ENCODE results near the gene HSPH1. TPM values are rescaled to one million over a fixed set of nuclear protein-coding genes. Genes with fewer than 3 reads are reported as not detected.

The HSPH1 gene
- total and polyA plus RNA-seq, 10 donors, result 22.1 to 118 (median 33.9) TPM

DNA sequence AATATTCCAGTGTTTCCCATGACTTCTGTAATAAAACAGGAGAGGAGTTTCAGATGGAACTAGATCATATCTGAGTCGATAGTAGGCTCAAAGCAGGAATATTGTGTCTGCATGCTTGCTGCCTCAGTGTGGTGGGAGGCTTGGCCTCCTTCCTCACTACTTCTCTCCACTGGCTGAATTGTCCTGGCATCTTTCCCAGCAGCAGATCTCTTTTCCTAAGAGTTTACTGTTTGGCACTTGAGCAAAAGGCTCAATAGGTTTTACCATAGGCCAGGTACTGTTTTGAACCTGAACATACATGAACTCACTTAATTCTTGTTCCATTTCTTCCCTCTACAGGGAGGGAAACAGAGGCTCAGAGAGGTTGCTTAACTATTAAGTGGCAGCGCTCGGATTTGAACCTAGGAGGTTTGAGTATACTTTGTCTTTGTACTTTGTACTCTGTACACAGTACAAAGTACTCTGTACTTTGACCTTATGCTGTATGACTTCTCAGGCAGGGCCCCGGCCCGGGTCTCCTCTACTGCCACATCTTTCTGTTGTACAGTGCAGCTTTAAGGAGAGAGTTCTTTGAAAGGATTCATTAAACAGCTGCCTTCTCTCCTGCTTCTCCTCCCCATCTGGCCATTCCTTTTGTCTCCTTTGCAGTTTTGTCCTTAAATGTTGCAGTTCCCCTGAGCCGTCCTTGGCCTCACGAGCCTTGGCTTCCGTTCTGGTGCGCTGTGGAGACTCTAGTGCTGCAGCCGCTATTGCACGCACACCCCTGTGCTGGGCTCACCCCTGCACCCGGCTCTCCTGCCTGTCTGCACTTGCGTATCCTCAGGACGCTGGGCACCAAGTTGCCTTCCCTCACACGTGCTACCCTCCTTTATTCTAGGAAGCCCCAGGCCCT, 46.2 kb upstream of the HSPH1 start:
- no peak overlapping the region for H3K27ac ChIP-seq
- H3K4me1 ChIP-seq, result peaks cover 0 to 37% (median 16%) of the 10 kb centered on the region in 6 donors
- H3K27me3 ChIP-seq (replicated peaks in 1 of 7), result no peaks in the 10 kb centered on the region
- TF ChIP-seq POLR2AphosphoS5 (IDR thresholded peaks at IDR 0.05), result peak in 2 of 3 donors; percentile 44 to 54
- no peak for TF ChIP-seq POLR2A (IDR thresholded peaks at IDR 0.05)
- intact Hi-C loops (cut with DNase I; ENCODE audit: low total_unique reads), result no loop called here
- 55 to 77% (median 67%) methylated on average over 15 of the region's 15 CpGs for WGBS, 5 donors
- no peak for DNase-seq
- no peak overlapping the region for H3K4me3 ChIP-seq
- H3K36me3 ChIP-seq, result no peaks in the 10 kb centered on the region
- H3K9me3 ChIP-seq, result no peaks in the 10 kb centered on the region

DNA sequence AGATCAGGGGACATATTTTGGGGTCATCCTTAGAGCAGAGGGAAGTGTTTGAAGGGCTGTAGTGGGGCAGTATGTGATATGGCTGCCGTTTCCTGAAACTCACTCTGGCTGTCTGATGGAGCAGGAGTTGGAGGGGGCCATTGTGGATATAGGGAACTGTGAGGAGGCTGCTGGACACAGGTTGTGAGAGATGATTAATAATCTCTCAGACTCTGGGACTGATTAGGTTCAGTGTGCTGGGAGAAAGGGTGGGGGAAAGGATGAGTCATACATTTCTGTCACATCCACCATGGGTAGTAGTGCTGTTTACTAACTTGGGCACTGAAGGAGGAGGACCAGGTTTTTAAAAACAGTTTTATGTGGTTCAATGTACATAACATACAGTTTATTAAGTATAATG, 42.9 kb upstream of the HSPH1 start:
- Histone ChIP-seq H3K36me3 (no peaks in the 10 kb centered on the region), H3K27ac (no peak overlapping the region), H3K4me1 (peaks cover 9 to 45% (median 28%) of the 10 kb centered on the region in 6 donors), H3K4me3 (no peak overlapping the region), H3K9me3 (no peaks in the 10 kb centered on the region), H3K27me3 (replicated peaks in 1 of 7) (no peaks in the 10 kb centered on the region)
- no peak for DNase-seq
- WGBS, 5 donors, result 85 to 100% (median 88%) methylated on average over 1 of the region's 1 CpG
- TF ChIP-seq, protein P1, sequence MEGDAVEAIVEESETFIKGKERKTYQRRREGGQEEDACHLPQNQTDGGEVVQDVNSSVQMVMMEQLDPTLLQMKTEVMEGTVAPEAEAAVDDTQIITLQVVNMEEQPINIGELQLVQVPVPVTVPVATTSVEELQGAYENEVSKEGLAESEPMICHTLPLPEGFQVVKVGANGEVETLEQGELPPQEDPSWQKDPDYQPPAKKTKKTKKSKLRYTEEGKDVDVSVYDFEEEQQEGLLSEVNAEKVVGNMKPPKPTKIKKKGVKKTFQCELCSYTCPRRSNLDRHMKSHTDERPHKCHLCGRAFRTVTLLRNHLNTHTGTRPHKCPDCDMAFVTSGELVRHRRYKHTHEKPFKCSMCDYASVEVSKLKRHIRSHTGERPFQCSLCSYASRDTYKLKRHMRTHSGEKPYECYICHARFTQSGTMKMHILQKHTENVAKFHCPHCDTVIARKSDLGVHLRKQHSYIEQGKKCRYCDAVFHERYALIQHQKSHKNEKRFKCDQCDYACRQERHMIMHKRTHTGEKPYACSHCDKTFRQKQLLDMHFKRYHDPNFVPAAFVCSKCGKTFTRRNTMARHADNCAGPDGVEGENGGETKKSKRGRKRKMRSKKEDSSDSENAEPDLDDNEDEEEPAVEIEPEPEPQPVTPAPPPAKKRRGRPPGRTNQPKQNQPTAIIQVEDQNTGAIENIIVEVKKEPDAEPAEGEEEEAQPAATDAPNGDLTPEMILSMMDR (IDR thresholded peaks at IDR 0.05 in 8 of 11, conservative IDR thresholded peaks at IDR 0.05 in 3 of 11), result no peak
- TF ChIP-seq POLR2A (IDR thresholded peaks at IDR 0.05) (no peak), POLR2AphosphoS5 (IDR thresholded peaks at IDR 0.05) (no peak)
- intact Hi-C loops (cut with DNase I; ENCODE audit: low total_unique reads), result no loop called here

DNA sequence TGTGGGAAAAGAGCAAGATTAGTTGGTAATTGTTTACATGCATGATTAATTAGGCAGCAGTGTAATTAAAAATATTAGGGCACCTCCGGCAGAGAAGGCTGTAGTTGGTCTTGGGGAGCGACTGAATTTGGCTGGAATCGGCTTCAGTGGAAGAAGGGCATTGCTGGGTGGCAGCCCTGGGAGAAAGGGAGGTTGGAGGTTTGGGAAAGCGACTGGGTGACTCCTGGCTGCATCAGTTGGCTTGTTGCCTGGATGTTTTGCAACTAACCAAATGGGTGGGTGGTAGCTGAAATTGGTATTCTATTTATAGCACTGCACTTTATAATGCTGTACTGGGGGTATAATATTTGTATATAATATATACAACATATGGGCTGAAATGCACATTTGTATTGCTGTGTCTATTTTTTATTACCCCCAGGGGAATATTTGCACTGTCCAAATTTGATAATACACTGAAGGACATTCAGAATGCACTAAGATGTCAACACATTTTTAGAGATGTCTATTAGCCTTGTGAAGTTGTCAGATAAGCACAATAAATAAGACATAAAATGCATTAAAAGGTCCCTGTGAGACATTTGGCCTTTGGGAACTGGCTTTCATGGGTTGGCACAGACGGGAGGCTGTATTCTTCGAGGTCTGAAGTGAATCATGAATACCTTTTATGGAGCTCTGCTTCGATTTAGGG, 39.8 kb upstream of the HSPH1 start:
- 50 to 63% (median 57%) methylated on average over 7 of the region's 7 CpGs for WGBS, 5 donors
- H3K27ac ChIP-seq, result peak overlapping the region in 4 of 8 donors; percentile 97 to 99 (median 97)
- intact Hi-C loops (cut with DNase I; ENCODE audit: low total_unique reads), result no loop called here

DNA sequence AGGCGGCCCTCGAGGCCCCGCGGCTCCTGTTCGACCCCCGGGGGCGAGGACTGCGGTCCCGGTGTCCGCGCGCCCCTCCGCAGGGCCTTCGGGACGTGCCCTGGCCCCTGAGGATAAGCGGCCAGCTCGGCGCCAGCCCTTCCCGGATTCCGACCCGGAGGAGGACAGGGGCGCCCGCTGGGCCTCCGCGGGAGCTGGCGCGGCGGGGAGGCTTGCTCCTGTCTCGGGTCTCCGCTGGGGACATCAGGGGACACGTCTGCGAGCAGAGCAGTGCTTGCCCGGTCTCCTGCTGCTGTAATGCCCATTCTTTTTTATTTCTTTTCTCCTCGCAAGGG, 38.9 kb upstream of the HSPH1 start:
- Histone ChIP-seq H3K27me3 (replicated peaks in 1 of 7) (no peaks in the 10 kb centered on the region), H3K9me3 (no peaks in the 10 kb centered on the region), H3K4me1 (peaks cover 9 to 35% (median 23%) of the 10 kb centered on the region in 6 donors), H3K36me3 (no peaks in the 10 kb centered on the region), H3K4me3 (peak overlapping the region; percentile 63 to 93 (median 68)), H3K27ac (peak overlapping the region; percentile 89 to 99 (median 97))
- peak; percentile 93 for DNase-seq
- WGBS, 5 donors, result 0 to 2% (median 0%) methylated on average over 32 to 34 of the region's 34 CpGs
- TF ChIP-seq POLR2AphosphoS5 (IDR thresholded peaks at IDR 0.05) (peak in 2 of 3 donors; percentile 37 to 46), POLR2A (IDR thresholded peaks at IDR 0.05) (no peak)
- TF ChIP-seq, protein P1 (IDR thresholded peaks at IDR 0.05 in 8 of 11, conservative IDR thresholded peaks at IDR 0.05 in 3 of 11), result no peak
- intact Hi-C loops (cut with DNase I; ENCODE audit: low total_unique reads), result no loop called here

More for the DNA sequence above, 39.8 kb upstream of the HSPH1 start:
- no peaks in the 10 kb centered on the region for H3K27me3 ChIP-seq (replicated peaks in 1 of 7)
- peak overlapping the region in 5 of 8 donors; percentile 67 to 93 (median 68) for H3K4me3 ChIP-seq
- peaks cover 9 to 35% (median 23%) of the 10 kb centered on the region in 6 donors for H3K4me1 ChIP-seq
- no peaks in the 10 kb centered on the region for H3K9me3 ChIP-seq
- DNase-seq, result no peak
- TF ChIP-seq, protein P1 (IDR thresholded peaks at IDR 0.05 in 8 of 11, conservative IDR thresholded peaks at IDR 0.05 in 3 of 11), result no peak
- TF ChIP-seq POLR2A (IDR thresholded peaks at IDR 0.05), result no peak
- no peak for TF ChIP-seq POLR2AphosphoS5 (IDR thresholded peaks at IDR 0.05)
- H3K36me3 ChIP-seq, result no peaks in the 10 kb centered on the region
